NCI-H82 treated with DMSO at 0.1 percent for 48 hours (cell line): ENCODE measurements around the gene TEX26.

Source experiments
- DNase-seq: peaks from one replicate; lab custom pipeline; 2025; ENCODE audit not compliant: unreplicated experiment; lab: John Stamatoyannopoulos, UW

Gene TEX26

DNA sequence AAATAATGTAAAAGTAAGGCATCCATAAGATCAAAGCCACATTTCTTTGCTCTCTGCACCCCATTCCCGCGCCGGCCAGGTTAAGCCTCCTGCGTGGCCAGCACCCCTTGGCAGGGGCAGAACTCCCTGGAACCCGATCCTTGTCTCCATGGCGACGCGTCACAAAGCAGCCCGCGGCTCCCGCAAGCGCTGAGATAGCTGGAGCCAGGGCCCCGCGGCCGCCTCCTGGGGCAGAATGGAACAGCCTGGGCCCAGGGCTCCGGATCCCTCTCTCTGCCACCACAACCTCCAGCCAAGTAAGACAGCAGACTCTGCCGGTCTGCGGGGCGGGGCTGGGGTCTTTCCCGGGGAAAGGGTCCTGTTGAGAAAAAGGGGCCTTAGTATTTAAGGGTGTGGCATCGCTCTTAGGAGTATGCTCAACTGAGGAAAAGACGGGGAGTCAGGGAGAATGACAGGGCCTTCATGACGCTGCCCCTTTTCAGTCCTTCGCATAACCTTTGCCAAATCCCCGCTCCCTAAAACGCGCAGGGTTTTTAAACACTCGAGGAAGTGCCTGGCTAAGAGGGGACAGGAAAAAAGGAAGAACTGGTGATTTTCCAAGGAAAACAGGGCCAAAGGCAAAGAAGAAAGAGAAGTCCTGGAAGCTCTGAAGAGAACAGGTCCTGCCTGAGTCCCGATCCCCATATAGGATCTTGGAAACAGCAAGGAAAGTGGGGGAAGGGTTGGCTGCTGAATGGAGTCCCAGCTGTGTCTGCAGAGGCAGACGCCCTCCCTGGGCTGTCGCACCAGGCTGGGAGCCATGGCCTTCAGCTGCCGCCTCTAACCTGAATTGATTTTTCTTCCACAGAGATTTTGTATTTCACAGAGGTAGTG is at the start of gene TEX26:
Gene TEX26, plus strand, starts transcription at position 176 of the 873 bp plus-strand sequence. Its CDS starts 60 bp downstream, at position 236.
- DNase-seq: no peak

DNA sequence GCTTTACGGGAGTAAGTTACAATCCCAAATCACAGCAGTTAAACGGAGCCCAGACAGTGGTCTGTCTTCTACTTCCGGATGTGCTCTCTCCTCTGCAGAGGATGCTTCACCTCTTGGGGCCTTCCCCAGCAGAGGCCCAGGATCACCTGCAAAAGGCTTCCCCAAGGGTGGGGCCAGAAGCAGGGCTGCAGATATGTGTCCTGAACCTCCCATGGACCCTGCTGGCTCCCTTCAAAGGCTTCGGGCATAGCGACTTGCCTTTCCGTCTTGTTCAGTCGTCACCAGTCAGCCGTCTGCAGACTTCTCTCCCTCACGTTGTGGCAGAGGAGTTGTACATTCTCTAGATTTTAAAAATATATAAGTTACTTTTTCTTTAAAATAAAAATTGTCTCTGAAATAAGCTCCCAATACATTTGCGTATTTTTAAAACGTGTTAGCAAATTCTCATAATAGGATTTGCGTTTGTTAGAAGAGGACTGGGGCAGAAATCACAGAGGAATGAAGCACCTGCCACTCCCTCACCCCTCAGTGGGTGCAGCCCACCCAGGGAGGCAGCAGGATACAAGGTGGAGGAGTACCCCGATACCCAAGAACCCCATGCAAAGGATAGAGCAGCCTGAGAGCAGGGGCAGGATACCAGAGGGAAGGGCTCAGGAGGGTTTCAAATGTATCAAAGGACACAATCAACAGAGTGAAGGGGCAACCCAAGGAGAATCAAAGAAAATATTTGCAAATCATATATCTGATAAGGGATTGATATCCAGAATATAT is 49.3 kb upstream of the TEX26 start:
- DNase-seq: no peak

GRCh38 chr13:30884543-30884942 is 47.9 kb upstream of the TEX26 start:
- DNase-seq: no peak

GRCh38 chr13:30889196-30889690 is 43.2 kb upstream of the TEX26 start:
- no peak for DNase-seq

DNA sequence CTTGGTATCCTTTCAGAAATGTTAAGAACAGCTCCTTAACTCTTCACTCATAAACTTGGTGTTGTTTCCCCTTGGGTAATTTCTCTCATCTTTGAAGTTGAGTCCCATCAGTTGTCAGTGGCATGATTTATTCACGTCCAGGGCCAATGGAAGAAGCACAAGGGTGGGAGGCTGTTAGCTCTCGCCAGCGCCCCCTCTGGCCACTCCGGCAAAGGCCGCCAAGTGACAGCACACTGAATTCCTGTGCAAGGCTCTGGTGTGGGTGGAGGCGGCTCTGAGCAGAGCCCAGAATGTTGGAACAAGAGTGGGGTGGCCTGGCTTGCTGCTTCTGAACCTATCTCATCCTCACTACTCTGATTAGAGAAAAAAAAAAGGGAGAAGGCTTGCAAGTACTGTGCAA is 39.5 kb upstream of the TEX26 start:
- no peak for DNase-seq

GRCh38 chr13:30895773-30896172 is 36.7 kb upstream of the TEX26 start:
- DNase-seq: no peak

- no peak for DNase-seq
Observed at GRCh38 chr13:30898070-30898469, 34.4 kb upstream of the TEX26 start.

DNA sequence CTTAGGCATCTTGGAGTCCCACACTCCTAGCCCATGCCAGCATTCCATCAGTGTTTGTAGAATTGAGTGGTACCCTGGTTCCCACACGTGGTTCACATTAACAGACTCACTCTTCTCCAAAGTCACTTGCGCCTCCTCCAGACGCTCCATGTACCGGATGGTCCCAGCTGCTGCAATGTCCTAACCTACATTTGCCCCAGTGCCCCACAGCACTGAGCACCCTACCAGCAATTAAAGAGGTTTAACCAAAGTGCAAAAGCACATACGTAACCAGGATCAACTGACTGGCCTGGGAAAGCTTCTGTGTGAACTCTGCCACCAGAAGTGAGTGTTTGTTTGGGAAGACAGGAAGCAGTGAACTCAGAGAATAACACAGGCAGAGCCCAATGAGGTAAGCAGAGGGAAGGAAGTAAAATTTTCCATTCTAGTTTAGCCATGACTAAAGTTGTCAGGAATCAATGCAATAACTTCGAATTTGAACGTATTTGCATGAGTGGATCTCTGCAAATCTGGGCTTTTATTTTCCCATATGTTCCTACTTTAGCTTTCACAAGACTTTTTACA is 33.7 kb upstream of the TEX26 start:
- DNase-seq: no peak

DNA sequence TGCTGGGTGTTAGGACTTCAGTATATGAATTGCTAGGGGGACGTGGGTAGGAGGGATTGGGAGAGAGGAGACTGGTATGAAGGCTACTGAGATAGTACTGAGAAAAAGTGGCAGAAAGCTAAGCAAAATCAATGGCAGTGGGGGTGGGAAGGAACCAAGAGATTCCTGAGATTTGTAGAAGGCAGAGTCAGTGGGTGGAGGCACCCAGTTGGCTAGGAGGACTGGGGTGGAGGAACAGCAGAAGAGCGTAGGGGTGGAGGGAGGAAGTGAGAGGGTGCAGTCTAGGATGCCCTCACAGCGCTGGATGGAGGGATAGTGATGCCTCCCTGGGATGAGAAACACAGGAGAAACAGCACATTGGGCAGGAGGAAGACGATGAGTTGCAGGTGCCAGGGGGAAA is 32.0 kb upstream of the TEX26 start:
- no peak for DNase-seq

DNA sequence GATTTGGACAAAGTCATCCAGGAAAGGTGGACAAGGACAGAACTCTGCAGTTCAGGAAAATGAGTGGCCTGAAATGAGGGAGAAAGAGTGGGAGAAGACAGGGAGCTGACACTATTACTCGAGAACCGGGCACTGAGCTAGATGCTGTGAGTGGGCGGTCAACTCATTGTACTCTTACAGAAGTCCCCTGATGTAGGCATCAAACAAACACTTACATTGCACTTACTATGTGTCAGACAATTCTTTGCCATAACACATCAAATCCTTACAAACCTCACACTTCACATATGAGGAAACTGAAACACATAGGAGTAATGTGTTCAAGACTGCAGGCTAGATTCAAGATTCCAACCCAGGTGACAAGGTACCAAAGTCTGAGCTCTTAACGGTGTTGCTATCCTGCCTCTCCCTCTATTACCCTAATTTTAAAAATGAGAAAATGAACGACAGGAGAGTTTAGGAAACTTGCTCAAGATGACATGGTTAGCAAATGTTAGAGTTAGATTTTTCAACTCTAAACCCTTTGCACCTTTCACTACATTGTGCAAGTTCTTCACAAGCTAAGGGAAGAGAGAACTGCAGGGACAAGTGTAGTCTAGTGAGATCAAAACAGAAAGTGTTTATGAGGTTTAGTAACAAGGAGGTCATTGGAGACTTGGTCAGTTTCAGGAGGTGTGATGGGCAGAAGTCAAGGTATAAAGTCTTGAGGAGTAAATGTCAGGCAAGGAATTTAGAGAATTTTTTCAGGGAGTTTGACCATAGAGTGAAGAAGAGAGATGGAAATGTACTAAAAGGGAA is 31.3 kb upstream of the TEX26 start:
- no peak for DNase-seq

DNA sequence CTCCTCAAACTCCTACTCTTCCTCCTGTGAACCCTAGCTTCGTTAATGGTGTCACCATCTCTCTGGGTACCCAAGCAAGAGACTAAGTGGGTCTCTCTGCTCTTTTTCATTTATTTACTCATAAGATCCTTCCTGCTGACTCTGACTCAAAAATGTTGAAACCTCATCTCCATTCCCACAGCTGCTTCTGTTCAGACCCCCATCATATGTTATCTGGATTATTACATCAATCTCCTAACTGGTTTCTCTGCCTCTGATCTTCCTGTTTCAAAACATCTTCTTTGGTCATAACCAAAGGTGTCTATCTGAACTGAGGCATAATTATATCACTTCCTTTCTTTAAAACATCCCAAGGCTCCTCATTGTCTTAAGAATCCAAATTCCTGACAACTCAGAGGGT is 28.4 kb upstream of the TEX26 start:
- DNase-seq: no peak

DNA sequence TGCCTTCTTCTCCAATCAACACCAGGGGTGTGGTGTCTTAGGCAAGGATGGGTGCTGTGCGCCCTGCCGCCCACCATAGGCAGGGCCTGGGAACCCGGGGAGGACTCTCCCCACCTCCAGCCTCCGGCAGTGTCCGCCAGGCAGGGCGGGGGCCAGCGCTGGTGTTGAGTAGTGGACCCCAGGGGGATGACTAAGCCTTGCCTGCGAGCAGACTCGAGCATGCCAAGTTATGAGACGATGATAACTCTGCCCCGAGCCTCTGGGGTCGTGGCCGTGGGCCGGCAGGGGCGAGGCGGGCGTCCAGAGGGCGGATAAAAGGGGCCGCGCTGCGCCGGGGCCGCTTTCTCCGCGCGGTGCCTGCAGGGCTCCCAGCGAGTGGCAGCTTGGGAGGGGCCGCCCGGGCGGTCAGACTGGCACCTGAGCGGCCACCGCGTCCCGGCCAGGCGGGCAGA is 26.5 kb upstream of the TEX26 start, which contains the start of gene MEDAG:
Gene MEDAG, plus strand, starts transcription at position 340 of the 452 bp plus-strand sequence. CDS start 245 bp downstream, outside the sequence.
- DNase-seq: no peak

DNA sequence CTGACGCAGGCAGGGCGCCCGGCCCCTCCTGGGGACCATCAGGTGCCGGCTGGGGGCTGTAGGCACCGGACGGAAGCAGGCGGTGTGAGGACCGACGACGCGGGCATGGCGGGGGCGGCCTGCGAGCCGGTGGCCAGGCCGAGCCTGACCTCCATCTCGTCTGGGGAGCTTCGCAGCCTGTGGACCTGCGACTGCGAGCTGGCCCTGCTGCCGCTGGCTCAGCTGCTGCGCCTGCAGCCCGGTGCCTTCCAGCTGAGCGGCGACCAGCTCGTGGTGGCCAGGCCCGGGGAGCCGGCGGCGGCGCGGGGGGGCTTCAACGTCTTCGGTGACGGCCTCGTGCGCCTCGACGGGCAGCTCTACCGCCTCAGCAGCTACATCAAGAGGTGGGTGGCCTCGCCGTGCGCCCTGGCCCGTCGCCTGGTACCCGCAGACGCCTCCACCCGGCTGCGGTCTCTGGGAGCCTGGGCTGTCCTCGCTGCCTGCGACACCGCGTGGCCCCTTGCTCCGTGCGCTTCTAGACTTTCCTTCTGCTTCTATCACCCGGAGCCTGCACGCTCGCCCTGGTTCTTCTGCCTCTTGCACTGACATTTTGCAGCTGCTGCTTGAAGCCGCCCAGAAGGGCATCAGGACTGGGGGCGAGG is 25.9 kb upstream of the TEX26 start:
- no peak for DNase-seq

DNA sequence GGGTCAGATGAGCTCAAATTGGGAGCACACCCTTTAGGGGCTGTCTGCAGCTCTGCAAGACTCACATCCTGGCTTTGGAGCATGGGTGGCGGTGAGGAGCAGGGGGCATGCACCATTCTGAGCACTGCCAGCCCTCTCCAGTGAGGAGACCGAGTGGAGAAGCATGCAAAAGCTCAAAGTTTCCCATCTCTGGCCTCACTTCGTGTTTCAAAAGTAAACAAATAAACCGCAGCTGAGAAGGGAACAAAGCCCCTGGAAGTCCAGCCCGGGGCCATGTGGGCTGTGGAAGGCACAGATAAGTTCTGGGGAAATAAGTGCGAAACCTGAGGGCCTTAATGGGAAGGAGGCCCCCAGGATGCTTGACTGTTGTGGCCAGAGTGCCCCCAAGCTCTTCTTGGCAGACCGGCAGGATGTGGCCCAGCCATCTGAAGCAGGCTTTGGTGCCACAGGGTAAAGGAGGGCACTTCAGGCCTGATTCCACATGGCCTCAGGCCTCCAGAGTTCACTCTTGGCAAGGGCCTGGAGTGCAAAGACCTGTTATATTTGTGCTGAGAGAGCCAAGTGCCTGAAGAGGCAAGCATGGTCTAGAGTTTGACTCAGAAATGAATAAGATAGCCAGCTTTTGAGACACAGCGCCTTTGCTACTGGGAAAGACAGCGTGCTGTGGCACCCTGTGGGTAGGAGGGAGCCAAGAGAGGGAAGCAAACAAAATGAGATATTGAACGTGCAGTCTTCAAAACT is 25.2 kb upstream of the TEX26 start:
- DNase-seq: no peak

DNA sequence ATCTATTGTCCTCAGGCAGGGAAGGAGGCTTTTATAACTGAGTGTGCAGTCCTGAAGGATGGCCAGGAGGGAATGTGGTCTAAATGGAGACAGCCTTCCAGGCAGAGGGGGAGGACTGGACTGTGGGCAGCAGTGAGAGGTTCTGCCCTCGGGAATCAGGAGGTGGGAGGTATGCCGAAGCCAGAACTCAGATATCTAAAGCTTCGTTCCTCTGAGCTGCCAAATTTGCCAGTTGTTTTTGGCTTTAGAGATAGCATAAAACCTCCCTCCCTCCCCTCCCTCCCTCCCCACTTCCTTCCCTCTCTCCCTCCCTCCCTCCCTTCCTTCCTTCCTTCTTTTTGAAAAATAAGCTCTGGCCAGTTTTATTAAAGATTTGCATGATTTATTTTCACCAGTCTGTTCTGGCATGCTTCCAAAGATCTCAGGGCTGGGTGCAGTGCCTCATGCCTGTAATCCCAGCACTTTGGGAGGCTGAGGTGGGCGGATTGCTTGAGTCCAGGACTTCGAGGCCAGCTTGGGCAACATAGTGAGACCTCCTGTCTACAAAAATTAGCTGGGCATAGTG is 24.0 kb upstream of the TEX26 start:
- DNase-seq: no peak

GRCh38 chr13:30910676-30911075 is 21.8 kb upstream of the TEX26 start:
- no peak for DNase-seq

GRCh38 chr13:30915691-30916541 is 16.5 kb upstream of the TEX26 start:
- no peak for DNase-seq

- no peak for DNase-seq
Observed at GRCh38 chr13:30916991-30917390, 15.5 kb upstream of the TEX26 start.
